ENCODE measurements around the gene RIPPLY2.

DNA sequence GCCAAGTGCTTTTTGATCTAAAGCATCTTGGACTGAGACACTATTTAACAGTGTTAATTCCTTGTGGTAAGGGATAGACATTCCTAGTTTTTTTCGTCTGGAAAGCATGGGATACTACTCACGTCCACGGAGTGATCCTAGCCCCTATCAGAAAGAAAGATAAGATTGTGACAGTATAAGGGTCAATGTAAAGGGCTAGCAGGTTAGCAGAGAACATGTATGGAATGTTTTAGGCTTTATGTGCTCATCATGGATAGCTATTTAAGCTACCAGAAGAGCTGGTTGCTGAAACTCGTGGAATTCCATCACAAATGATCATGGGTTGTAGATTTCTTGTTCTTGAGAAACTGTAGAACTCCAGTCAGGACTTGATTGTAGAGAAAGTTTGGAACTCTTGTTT, 38.4 kb downstream of the RIPPLY2 start:
- TF ChIP-seq POLR2A (IDR thresholded peaks at IDR 0.05), result no peak
- TF ChIP-seq, protein P1, sequence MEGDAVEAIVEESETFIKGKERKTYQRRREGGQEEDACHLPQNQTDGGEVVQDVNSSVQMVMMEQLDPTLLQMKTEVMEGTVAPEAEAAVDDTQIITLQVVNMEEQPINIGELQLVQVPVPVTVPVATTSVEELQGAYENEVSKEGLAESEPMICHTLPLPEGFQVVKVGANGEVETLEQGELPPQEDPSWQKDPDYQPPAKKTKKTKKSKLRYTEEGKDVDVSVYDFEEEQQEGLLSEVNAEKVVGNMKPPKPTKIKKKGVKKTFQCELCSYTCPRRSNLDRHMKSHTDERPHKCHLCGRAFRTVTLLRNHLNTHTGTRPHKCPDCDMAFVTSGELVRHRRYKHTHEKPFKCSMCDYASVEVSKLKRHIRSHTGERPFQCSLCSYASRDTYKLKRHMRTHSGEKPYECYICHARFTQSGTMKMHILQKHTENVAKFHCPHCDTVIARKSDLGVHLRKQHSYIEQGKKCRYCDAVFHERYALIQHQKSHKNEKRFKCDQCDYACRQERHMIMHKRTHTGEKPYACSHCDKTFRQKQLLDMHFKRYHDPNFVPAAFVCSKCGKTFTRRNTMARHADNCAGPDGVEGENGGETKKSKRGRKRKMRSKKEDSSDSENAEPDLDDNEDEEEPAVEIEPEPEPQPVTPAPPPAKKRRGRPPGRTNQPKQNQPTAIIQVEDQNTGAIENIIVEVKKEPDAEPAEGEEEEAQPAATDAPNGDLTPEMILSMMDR (IDR thresholded peaks at IDR 0.05), result no peak
